Measurements from ENCODE around the gene TTLL5.
A peak's percentile ranks its signal among the peaks of the same experiment; 100 is the strongest.

TTLL5 gene

DNA sequence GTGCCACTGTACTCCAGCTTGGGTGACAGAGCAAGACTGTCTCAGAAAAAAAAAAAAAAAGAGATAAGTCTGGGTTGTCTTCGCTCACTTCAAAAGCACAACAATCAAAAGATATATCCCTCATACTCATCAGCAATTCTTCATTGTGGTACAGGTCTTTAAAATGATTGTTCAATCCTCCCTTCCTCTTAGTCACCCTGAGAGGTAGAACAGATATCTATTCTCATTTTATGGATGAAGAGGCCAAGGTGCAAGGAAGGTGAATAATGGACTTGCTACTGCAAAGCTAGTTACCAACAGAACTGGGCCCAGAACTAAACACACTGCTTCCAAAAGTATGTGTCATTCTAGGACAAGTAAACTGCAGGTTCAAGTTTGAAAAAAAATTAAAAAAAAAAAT lies 7.5 kb upstream of the TTLL5 start:
- H3K4ac ChIP-seq (ENCODE audit: low read length) = no peak overlapping the region
- no peak overlapping the region for H3K9ac ChIP-seq (ENCODE audit: low read depth, low read length, poor library complexity)
- H3K14ac ChIP-seq (ENCODE audit: low read length) = no peak overlapping the region
- no peak overlapping the region for H2BK15ac ChIP-seq (ENCODE audit: low read length)
- WGBS, 2 donors (ENCODE audit: extremely low coverage in 2 of 2, insufficient read length in 2 of 2, insufficient replicate concordance in 1 of 2) = no CpG with 5 or more reads among the region's 1 CpG
- DNase-seq (ENCODE audit: low spot score) = no peak
- no peak overlapping the region for H3K18ac ChIP-seq (ENCODE audit: low read length)
- no peak overlapping the region for H2AFZ ChIP-seq (ENCODE audit: low read length)
- H3K4me2 ChIP-seq (ENCODE audit: insufficient read depth, low read length, poor library complexity, severe bottlenecking) = no peak overlapping the region
- no peaks in the 10 kb centered on the region for H3K27me3 ChIP-seq (ENCODE audit: control insufficient read depth in 3 of 3, insufficient read depth in 3 of 3, low read depth in 1 of 3, low read length in 3 of 3)
- no peak overlapping the region for H4K91ac ChIP-seq (ENCODE audit: low read depth, low read length, poor library complexity)
- no peak overlapping the region for H2BK120ac ChIP-seq (ENCODE audit: low read depth, low read length)
- H3K4me3 ChIP-seq (ENCODE audit: low read length in 2 of 2) = no peak overlapping the region
- no peak overlapping the region for H2BK5ac ChIP-seq (ENCODE audit: low read length)
- no peak overlapping the region for H3K27ac ChIP-seq (replicated peaks; ENCODE audit: low read length)
- no peaks in the 10 kb centered on the region for H3K9me3 ChIP-seq (replicated peaks in 1 of 2; ENCODE audit: control insufficient read depth in 2 of 2, insufficient read depth in 1 of 2, low read depth in 1 of 2, low read length in 2 of 2)
- no peaks in the 10 kb centered on the region for H3K79me1 ChIP-seq (ENCODE audit: low read depth, low read length)
- no peak overlapping the region for H3K23ac ChIP-seq (ENCODE audit: low read depth, low read length, poor library complexity)
- no peak overlapping the region for H4K8ac ChIP-seq (ENCODE audit: low read depth, low read length)
- no peak overlapping the region for H2AK5ac ChIP-seq (ENCODE audit: low read depth, low read length)
- H3K4me1 ChIP-seq (ENCODE audit: control insufficient read depth in 2 of 2, insufficient read depth in 1 of 2, low read depth in 1 of 2, low read length in 2 of 2) = peaks cover 0 to under 1% of the 10 kb centered on the region in 2 donors
- no peak overlapping the region for H2BK12ac ChIP-seq (ENCODE audit: low read length)
- H3K36me3 ChIP-seq (replicated peaks in 1 of 2; ENCODE audit: control insufficient read depth in 2 of 2, insufficient read depth in 2 of 2, low read length in 2 of 2) = peaks cover 39 to 95% of the 10 kb centered on the region in 2 donors

DNA sequence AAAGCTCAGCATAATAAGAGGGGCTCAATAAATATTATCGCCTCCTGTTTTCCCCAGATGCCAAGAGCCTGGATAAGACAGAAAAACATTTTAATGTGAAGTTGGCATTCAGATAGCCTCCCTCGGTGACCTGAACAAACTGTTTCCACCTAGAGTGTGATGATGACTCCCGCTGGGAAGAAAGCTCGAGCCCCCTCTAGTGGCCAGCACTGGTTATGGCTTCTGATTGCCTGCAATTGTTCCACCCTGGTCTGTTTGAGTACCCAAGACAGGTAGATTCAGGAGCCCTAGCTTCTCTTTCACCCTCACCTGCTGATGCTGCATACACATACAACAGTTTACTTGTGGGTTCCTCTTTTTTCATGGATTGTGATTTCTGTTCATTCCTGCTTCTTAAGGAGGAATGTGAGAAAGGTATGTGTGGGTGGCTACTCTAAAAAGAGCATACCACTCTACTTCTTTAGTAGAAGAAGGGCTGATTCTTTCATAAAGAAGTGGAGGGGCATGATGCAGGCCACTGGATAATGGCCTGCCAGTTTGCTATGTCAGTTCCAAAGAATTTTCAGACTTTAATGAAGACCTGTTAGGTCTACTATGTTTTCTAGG lies 6.8 kb upstream of the TTLL5 start:
- Histone ChIP-seq H4K91ac (ENCODE audit: low read depth, low read length, poor library complexity) (no peak overlapping the region), H3K4ac (ENCODE audit: low read length) (no peak overlapping the region), H2BK120ac (ENCODE audit: low read depth, low read length) (no peak overlapping the region), H2BK5ac (ENCODE audit: low read length) (no peak overlapping the region), H3K27ac (replicated peaks; ENCODE audit: low read length) (no peak overlapping the region), H3K18ac (ENCODE audit: low read length) (no peak overlapping the region), H2AFZ (ENCODE audit: low read length) (no peak overlapping the region), H3K36me3 (replicated peaks in 1 of 2; ENCODE audit: control insufficient read depth in 2 of 2, insufficient read depth in 2 of 2, low read length in 2 of 2) (peaks cover 40 to 96% of the 10 kb centered on the region in 2 donors), H3K4me1 (ENCODE audit: control insufficient read depth in 2 of 2, insufficient read depth in 1 of 2, low read depth in 1 of 2, low read length in 2 of 2) (peaks cover 0 to 2% of the 10 kb centered on the region in 2 donors), H2BK15ac (ENCODE audit: low read length) (no peak overlapping the region), H4K8ac (ENCODE audit: low read depth, low read length) (no peak overlapping the region), H3K9me3 (replicated peaks in 1 of 2; ENCODE audit: control insufficient read depth in 2 of 2, insufficient read depth in 1 of 2, low read depth in 1 of 2, low read length in 2 of 2) (no peaks in the 10 kb centered on the region), H2BK12ac (ENCODE audit: low read length) (no peak overlapping the region), H3K79me1 (ENCODE audit: low read depth, low read length) (no peaks in the 10 kb centered on the region), H3K4me3 (ENCODE audit: low read length in 2 of 2) (no peak overlapping the region), H2AK5ac (ENCODE audit: low read depth, low read length) (no peak overlapping the region), H3K23ac (ENCODE audit: low read depth, low read length, poor library complexity) (no peak overlapping the region), H3K4me2 (ENCODE audit: insufficient read depth, low read length, poor library complexity, severe bottlenecking) (no peak overlapping the region), H3K14ac (ENCODE audit: low read length) (no peak overlapping the region), H3K9ac (ENCODE audit: low read depth, low read length, poor library complexity) (no peak overlapping the region), H3K27me3 (ENCODE audit: control insufficient read depth in 3 of 3, insufficient read depth in 3 of 3, low read depth in 1 of 3, low read length in 3 of 3) (no peaks in the 10 kb centered on the region)
- WGBS, 2 donors (ENCODE audit: extremely low coverage in 2 of 2, insufficient read length in 2 of 2, insufficient replicate concordance in 1 of 2) = no CpG with 5 or more reads among the region's 4 CpGs
- peak; percentile 70 for DNase-seq (ENCODE audit: low spot score)

DNA sequence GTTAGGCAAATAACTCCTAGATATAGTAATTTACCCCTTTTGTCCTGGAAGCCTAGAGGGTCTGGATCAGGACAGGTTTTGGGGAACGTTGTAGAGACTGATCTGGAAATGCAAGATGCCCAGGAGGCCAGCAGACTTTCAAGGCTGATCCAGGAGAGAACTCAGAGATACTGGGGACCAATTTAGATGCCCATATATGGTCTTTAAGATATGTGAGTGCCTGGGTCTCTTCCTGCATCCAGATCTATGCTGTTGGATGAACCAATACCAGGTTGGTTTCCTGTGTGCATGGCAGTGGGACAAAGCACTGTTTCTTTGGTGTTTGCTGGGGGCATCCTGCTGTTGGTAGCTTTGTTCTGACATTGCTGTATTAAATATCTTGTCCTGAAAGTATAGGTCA lies 5.8 kb upstream of the TTLL5 start:
- Histone ChIP-seq H3K23ac (ENCODE audit: low read depth, low read length, poor library complexity) (no peak overlapping the region), H3K9me3 (replicated peaks in 1 of 2; ENCODE audit: control insufficient read depth in 2 of 2, insufficient read depth in 1 of 2, low read depth in 1 of 2, low read length in 2 of 2) (no peaks in the 10 kb centered on the region), H3K4ac (ENCODE audit: low read length) (no peak overlapping the region), H2BK5ac (ENCODE audit: low read length) (no peak overlapping the region), H2AFZ (ENCODE audit: low read length) (no peak overlapping the region), H3K27ac (replicated peaks; ENCODE audit: low read length) (no peak overlapping the region), H3K36me3 (replicated peaks in 1 of 2; ENCODE audit: control insufficient read depth in 2 of 2, insufficient read depth in 2 of 2, low read length in 2 of 2) (peaks cover 32 to 86% of the 10 kb centered on the region in 2 donors), H4K91ac (ENCODE audit: low read depth, low read length, poor library complexity) (no peak overlapping the region), H3K14ac (ENCODE audit: low read length) (no peak overlapping the region), H4K8ac (ENCODE audit: low read depth, low read length) (no peak overlapping the region), H3K27me3 (ENCODE audit: control insufficient read depth in 3 of 3, insufficient read depth in 3 of 3, low read depth in 1 of 3, low read length in 3 of 3) (no peaks in the 10 kb centered on the region), H3K4me1 (ENCODE audit: control insufficient read depth in 2 of 2, insufficient read depth in 1 of 2, low read depth in 1 of 2, low read length in 2 of 2) (peaks cover 2 to 9% of the 10 kb centered on the region in 2 donors), H3K4me2 (ENCODE audit: insufficient read depth, low read length, poor library complexity, severe bottlenecking) (no peak overlapping the region), H2BK15ac (ENCODE audit: low read length) (no peak overlapping the region), H3K9ac (ENCODE audit: low read depth, low read length, poor library complexity) (no peak overlapping the region), H3K79me1 (ENCODE audit: low read depth, low read length) (no peaks in the 10 kb centered on the region), H2BK120ac (ENCODE audit: low read depth, low read length) (no peak overlapping the region), H3K4me3 (ENCODE audit: low read length in 2 of 2) (no peak overlapping the region), H2BK12ac (ENCODE audit: low read length) (no peak overlapping the region), H3K18ac (ENCODE audit: low read length) (no peak overlapping the region), H2AK5ac (ENCODE audit: low read depth, low read length) (no peak overlapping the region)
- no CpG with 5 or more reads among the region's 1 CpG for WGBS, 2 donors (ENCODE audit: extremely low coverage in 2 of 2, insufficient read length in 2 of 2, insufficient replicate concordance in 1 of 2)
- no peak for DNase-seq (ENCODE audit: low spot score)

DNA sequence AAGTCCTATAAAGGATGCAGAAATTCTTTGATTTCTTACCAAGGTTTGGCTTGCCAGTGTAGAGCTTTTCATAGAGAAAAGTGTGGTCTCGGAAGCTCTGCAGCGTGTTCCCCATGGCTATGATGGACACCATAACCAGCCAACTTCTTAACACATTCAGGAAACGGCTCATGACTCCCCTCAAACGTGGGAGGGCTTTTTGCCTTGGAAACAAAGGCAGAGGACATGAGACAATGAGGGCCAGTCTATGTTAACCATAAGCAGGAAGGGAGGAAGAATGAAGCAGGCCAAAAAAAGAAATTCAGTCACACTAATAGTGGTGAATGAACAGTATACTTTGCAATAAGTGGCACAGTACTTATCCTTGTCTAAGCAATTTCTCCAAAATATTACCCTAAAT lies 3.7 kb upstream of the TTLL5 start:
- no peak overlapping the region for H3K27ac ChIP-seq (replicated peaks; ENCODE audit: low read length)
- H2AK5ac ChIP-seq (ENCODE audit: low read depth, low read length) = no peak overlapping the region
- H3K14ac ChIP-seq (ENCODE audit: low read length) = no peak overlapping the region
- no peak overlapping the region for H2BK120ac ChIP-seq (ENCODE audit: low read depth, low read length)
- H4K8ac ChIP-seq (ENCODE audit: low read depth, low read length) = no peak overlapping the region
- H3K4me1 ChIP-seq (ENCODE audit: control insufficient read depth in 2 of 2, insufficient read depth in 1 of 2, low read depth in 1 of 2, low read length in 2 of 2) = peaks cover 2 to 9% of the 10 kb centered on the region in 2 donors
- H3K9ac ChIP-seq (ENCODE audit: low read depth, low read length, poor library complexity) = no peak overlapping the region
- no peak for DNase-seq (ENCODE audit: low spot score)
- no peaks in the 10 kb centered on the region for H3K79me1 ChIP-seq (ENCODE audit: low read depth, low read length)
- no peak overlapping the region for H4K91ac ChIP-seq (ENCODE audit: low read depth, low read length, poor library complexity)
- no peak overlapping the region for H3K4me2 ChIP-seq (ENCODE audit: insufficient read depth, low read length, poor library complexity, severe bottlenecking)
- H2BK15ac ChIP-seq (ENCODE audit: low read length) = no peak overlapping the region
- H3K4ac ChIP-seq (ENCODE audit: low read length) = no peak overlapping the region
- H3K4me3 ChIP-seq (ENCODE audit: low read length in 2 of 2) = no peak overlapping the region
- H2BK12ac ChIP-seq (ENCODE audit: low read length) = no peak overlapping the region
- H2AFZ ChIP-seq (ENCODE audit: low read length) = no peak overlapping the region
- no peak overlapping the region for H2BK5ac ChIP-seq (ENCODE audit: low read length)
- no peaks in the 10 kb centered on the region for H3K9me3 ChIP-seq (replicated peaks in 1 of 2; ENCODE audit: control insufficient read depth in 2 of 2, insufficient read depth in 1 of 2, low read depth in 1 of 2, low read length in 2 of 2)
- peaks cover 18 to 65% of the 10 kb centered on the region in 2 donors for H3K36me3 ChIP-seq (replicated peaks in 1 of 2; ENCODE audit: control insufficient read depth in 2 of 2, insufficient read depth in 2 of 2, low read length in 2 of 2)
- H3K23ac ChIP-seq (ENCODE audit: low read depth, low read length, poor library complexity) = no peak overlapping the region
- no CpG with 5 or more reads among the region's 4 CpGs for WGBS, 2 donors (ENCODE audit: extremely low coverage in 2 of 2, insufficient read length in 2 of 2, insufficient replicate concordance in 1 of 2)
- no peak overlapping the region for H3K18ac ChIP-seq (ENCODE audit: low read length)
- no peaks in the 10 kb centered on the region for H3K27me3 ChIP-seq (ENCODE audit: control insufficient read depth in 3 of 3, insufficient read depth in 3 of 3, low read depth in 1 of 3, low read length in 3 of 3)

Measured in neuronal stem cell (in vitro differentiated cells).